Osteocyte (in vitro differentiated cells): ENCODE data around the gene CHPF. TPM values are rescaled to one million over a fixed set of nuclear protein-coding genes. Genes with fewer than 3 reads are reported as not detected.

Experiments used
- DNase-seq: peaks from one replicate; pipeline ENCODE4 v3.0.0; 2021; ENCODE audit warnings: mixed read lengths; ENCODE audit not compliant: unreplicated experiment; ENCODE audit errors: extremely low spot score
- H3K27ac Mint-ChIP-seq: one replicate; pipeline ENCODE4 v1.8.0; 2021; ENCODE audit warnings: mild to moderate bottlenecking, mixed read lengths; ENCODE audit not compliant: unreplicated experiment
- H3K27me3 Mint-ChIP-seq: one replicate; pipeline ENCODE4 v1.8.0; 2021; ENCODE audit warnings: mixed read lengths; ENCODE audit not compliant: unreplicated experiment
- H3K36me3 Mint-ChIP-seq: one replicate; pipeline ENCODE4 v1.8.0; 2021; ENCODE audit warnings: mixed read lengths; ENCODE audit not compliant: unreplicated experiment
- H3K4me1 Mint-ChIP-seq: one replicate; pipeline ENCODE4 v1.8.0; 2021; ENCODE audit warnings: mixed read lengths; ENCODE audit not compliant: unreplicated experiment
- H3K4me3 Mint-ChIP-seq: one replicate; pipeline ENCODE4 v1.8.0; 2021; ENCODE audit warnings: mild to moderate bottlenecking, moderate library complexity, mixed read lengths; ENCODE audit not compliant: unreplicated experiment
- H3K9me3 Mint-ChIP-seq: one replicate; pipeline ENCODE4 v1.8.0; 2021; ENCODE audit warnings: mixed read lengths; ENCODE audit not compliant: unreplicated experiment
- total RNA-seq: library from RNA; stranded (reverse); gene quantifications from 2 replicates; pipeline ENCODE4 v1.2.1, GENCODE V29; 2021
- TF ChIP-seq, protein P1 (sequence below): fragments of 200-600 bp; sonication (generic); IDR thresholded peaks from 2 replicates; pipeline ENCODE4 v1.5.0; 2021; ENCODE audit warnings: antibody characterized with exemption, mild to moderate bottlenecking, moderate library complexity

Gene CHPF
- total RNA-seq, 1 donor from 2014 or later: 144 TPM

DNA sequence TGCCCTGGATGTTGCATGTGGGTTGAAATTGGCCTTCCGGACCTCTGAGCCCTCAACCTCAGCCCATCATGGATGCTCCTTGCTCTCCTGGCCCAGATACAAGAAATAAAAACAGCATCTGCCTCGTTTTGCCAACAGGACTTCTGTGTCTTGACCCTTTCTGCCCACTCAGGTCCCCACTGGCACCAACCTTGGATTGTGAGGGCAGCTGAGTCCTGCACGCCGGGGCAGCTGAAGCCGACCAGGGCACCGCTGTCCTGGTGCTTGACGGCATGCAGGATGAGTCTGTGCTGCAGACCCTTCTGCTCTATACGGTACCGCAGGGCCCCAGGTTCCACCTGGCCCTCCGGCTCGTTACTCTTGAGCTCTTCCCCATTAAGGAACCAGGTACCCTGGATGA is 23.0 kb upstream of the CHPF start:
- Mint-ChIP-seq H3K4me3 (no peak overlapping the region), H3K4me1 (peaks cover 18% of the 10 kb centered on the region), H3K27me3 (no peaks in the 10 kb centered on the region), H3K9me3 (no peaks in the 10 kb centered on the region), H3K36me3 (peaks cover 36% of the 10 kb centered on the region), H3K27ac (no peak overlapping the region)
- no peak for DNase-seq
- TF ChIP-seq, protein P1, sequence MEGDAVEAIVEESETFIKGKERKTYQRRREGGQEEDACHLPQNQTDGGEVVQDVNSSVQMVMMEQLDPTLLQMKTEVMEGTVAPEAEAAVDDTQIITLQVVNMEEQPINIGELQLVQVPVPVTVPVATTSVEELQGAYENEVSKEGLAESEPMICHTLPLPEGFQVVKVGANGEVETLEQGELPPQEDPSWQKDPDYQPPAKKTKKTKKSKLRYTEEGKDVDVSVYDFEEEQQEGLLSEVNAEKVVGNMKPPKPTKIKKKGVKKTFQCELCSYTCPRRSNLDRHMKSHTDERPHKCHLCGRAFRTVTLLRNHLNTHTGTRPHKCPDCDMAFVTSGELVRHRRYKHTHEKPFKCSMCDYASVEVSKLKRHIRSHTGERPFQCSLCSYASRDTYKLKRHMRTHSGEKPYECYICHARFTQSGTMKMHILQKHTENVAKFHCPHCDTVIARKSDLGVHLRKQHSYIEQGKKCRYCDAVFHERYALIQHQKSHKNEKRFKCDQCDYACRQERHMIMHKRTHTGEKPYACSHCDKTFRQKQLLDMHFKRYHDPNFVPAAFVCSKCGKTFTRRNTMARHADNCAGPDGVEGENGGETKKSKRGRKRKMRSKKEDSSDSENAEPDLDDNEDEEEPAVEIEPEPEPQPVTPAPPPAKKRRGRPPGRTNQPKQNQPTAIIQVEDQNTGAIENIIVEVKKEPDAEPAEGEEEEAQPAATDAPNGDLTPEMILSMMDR: no peak

DNA sequence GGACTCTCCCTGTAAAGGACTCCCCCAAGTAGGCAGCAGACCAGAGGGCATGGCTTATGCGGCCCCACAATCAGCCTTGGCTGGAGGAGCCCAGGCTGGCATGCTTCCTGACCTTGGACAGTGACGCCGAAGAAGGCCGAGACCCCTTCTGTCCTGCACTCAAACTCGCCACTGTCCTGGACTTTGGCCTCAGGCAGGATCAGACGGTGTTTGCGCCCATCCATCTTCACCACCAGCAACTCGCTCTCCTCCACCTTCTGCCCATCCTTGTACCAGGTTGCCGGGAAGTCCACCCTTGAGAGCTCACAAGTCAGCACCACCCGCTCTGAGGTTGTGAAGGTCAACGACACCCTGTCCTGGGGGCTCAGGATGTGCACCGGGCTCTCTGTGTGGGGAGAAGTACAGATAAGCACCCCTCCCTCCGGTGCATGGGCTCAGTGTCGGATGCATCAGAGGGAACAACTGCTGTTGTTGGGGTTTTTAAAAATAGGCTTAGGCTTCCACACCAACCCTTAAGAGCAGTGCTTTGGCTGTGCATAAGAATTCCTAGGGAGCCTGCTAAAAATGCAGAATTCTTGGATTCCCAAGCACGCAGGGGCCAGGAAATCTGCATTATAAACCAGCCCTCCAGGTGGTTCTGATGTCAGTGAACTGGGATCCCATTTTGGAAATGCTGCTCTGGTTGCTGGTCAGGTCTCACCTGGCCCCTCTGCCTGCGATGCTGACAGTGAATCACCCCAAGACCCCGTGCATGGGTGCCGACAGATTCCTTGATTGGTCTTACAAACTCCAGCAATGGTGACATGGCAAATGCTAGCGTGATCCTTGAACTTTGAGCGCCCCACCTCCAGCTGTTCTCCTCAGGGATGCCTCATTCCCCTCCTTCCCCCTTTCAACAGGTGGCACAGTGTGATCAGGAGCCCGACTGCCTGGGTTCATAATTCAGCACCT is 21.8 kb upstream of the CHPF start:
- Mint-ChIP-seq H3K27ac (no peak overlapping the region), H3K4me3 (no peak overlapping the region), H3K27me3 (no peaks in the 10 kb centered on the region), H3K36me3 (peaks cover 36% of the 10 kb centered on the region), H3K4me1 (peaks cover 18% of the 10 kb centered on the region), H3K9me3 (no peaks in the 10 kb centered on the region)
- TF ChIP-seq, protein P1: no peak
- no peak for DNase-seq

DNA sequence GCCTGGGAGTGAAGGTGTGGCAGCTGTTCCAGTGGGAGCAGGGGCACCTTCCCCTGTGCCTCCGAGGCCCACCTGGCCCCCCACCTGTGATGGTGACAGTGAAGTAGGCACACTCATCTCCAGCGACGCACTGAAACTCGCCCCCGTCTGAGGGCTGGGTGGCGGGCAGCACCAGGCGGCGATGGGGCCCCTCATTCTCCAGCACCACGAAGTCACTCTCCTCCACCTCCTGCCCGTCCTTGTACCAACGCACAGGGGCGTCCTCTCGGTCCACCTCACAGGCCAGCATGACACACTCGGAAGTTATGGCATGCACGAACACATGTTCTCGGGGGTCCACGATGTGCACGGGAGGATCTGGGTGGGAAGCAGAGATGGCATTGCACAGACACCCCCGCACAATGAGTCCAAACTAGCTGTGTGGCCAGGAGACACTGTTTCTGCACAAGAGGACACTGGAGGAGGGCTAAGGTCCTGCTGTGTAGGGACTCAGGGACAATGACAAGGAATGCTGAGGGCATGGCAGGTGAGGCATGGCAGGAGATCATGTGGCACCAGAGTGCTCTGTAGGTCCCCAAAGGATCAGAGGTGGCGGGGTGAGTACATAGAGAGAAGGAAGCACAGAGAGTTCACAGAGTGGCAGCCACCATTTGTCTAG is 19.8 kb upstream of the CHPF start:
- TF ChIP-seq, protein P1: no peak
- no peaks in the 10 kb centered on the region for H3K27me3 Mint-ChIP-seq
- H3K9me3 Mint-ChIP-seq: no peaks in the 10 kb centered on the region
- no peak overlapping the region for H3K4me3 Mint-ChIP-seq
- no peak for DNase-seq
- H3K36me3 Mint-ChIP-seq: peaks cover 34% of the 10 kb centered on the region
- no peak overlapping the region for H3K27ac Mint-ChIP-seq
- H3K4me1 Mint-ChIP-seq: peaks cover 2% of the 10 kb centered on the region

DNA sequence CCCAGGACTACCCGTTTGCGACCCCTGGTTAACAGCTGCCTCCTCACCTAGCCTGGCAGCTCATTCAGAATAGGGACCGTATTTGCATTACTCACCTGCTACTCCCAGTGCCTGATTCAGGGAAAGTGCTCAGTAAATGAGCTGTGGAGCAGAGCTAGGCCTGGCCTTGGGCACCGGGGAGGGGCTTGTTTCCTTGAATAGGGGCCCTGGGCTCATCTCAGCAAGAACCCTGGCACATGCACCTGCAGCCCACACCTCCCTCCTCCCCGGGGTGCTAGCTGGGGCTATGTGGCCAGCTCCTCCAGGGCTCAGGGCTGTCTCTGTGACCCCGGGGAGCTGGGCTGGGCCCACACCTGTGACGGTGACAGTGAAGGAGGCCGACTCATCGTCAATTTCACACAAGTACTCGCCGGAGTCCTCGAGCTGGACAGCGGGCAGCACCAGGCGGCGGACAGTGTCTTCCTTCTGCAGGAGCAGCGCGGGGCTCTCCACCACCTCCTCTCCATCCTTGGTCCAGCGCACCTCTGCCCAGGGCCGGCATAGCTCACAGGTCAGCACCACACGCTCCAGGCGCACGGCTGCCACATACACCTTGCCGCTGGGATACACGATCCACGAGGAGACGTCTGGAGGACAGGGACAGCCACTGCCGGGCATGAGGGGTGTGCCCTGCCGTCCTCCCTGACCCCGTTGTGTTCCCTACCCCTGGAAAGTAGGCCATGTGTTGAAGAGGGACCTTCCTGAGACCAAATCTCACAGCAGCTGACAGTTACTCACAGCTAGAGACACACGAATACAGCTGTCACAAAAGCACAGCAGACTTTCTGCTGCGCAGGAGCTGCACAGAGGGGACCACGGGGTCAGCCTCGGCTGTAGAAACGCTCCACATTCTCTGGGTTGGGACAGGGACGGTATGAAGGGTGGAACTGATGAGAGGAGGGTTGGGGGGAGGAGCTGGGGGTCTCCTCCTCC is 18.7 kb upstream of the CHPF start:
- no peak for DNase-seq
- Mint-ChIP-seq H3K36me3 (peaks cover 32% of the 10 kb centered on the region), H3K4me3 (no peak overlapping the region), H3K4me1 (peaks cover 2% of the 10 kb centered on the region), H3K27ac (no peak overlapping the region), H3K9me3 (no peaks in the 10 kb centered on the region), H3K27me3 (no peaks in the 10 kb centered on the region)
- TF ChIP-seq, protein P1: no peak
